LNCAP (cell line): ENCODE data around the gene LAMTOR2.

Experiments
- TF ChIP-seq, protein P1 (sequence below): fragments of 450-650 bp; IDR thresholded peaks from 2 replicates; pipeline ENCODE4 v1.5.1; 2017; ENCODE audit warnings: mild to moderate bottlenecking

LAMTOR2 gene

DNA sequence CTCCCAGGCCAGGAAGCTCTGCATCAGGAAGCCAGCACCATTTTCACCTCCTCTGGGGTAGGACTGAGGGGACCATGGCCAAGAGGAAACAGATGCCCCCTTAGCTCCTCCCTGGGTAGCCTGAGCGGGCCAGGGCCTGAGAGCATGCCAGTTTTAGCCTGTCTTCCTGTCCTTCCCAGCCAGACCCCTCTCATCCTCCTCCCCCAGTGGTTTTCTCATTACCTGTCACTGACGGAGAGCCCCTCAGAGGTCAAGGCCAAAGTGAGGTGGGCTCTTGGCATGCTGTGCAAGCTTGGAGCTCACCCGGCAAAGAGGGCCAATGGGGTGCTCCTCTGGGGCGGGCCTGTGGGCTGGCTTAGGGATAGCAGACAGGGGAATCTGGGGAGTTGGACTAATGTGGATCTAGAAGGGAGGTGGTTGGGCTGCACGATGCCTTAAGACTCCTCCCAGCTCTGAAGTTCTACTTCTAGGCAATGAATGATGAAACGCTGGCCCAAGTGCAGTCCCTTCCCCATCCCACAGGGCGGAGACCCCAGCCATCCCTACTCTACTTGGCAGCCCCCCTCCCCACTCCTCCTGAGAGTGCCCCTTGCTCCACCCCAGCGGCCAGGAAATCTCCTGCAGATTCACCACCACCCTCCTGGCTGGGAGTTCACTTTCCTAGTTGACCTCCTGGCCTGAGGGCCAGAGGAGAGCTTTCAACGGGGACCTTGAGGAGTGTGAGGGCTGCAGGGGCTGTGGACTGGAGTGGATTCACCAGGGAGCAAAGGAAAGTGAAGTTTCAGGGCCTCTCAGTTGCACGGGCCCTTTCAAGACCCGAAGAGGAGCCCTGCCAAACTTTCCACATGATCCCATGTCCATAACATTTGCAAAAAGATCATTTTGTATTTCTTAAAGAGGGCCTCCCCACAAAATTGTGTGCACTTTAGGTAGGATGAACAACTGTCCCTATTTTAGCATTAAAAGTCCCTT is 50.6 kb downstream of the LAMTOR2 start:
- TF ChIP-seq, protein P1, sequence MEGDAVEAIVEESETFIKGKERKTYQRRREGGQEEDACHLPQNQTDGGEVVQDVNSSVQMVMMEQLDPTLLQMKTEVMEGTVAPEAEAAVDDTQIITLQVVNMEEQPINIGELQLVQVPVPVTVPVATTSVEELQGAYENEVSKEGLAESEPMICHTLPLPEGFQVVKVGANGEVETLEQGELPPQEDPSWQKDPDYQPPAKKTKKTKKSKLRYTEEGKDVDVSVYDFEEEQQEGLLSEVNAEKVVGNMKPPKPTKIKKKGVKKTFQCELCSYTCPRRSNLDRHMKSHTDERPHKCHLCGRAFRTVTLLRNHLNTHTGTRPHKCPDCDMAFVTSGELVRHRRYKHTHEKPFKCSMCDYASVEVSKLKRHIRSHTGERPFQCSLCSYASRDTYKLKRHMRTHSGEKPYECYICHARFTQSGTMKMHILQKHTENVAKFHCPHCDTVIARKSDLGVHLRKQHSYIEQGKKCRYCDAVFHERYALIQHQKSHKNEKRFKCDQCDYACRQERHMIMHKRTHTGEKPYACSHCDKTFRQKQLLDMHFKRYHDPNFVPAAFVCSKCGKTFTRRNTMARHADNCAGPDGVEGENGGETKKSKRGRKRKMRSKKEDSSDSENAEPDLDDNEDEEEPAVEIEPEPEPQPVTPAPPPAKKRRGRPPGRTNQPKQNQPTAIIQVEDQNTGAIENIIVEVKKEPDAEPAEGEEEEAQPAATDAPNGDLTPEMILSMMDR = no peak

DNA sequence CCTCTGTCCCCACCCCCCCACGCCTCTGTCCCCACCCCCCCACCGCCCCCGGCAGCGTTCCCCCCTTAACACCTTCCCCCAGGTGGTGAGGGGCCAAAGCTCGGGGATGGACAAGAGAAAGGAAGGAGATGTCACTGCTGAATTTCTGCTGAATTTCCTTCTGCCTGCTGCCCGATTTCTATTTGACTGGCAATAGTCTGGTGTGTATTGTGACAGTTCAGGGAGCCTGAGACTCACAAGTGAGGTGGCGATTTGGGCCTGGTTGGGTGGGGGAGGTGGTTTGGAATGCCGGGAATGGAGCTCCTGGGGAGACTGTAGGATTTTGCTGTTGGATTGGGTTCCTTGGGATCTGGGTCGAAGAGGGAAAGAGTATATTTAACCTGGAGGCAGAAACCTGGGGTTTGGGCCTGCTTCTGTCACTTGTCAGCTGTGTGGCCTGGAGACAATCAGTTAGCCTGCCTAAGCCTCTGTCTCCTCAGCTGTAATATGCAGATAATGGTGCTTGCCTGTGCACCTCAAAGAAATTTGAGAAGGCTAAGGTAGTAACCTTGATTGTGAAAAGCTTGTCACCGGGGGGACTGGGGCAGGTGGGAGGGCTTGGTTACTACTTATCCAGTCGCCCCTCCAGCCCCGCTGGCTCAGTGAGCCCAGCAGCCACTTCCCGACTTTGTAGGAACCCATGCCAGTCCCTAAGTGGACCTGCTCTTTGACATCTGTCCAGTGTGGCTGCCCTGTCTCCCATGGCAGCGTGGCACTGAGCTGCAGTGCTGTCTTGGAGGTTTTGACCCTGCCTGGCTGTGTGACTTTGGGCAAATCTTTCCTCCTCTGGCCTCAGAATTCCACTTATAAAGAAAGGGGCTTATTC is 52.3 kb downstream of the LAMTOR2 start:
- TF ChIP-seq, protein P1 = no peak

DNA sequence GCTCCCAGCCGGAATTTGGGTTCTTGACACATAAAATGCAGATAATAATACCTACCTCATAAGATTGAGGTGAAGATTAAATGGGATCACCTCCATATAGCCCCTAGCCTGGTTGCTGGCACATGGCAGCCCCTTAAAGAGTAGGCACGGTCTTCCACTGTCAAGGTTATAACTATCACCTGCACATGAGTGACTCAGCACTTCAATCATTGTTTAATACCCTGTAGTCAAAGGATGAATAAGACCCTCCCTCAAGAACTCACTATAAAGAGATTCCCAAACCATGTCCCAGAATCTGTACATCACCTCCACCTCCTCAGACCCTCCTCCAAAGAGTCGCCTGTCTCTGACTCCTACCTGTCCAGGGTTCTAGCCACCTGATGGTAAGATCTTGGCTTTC is 53.5 kb downstream of the LAMTOR2 start:
- TF ChIP-seq, protein P1 = no peak
